HG03095 (cell line): Measurements from ENCODE around the gene FFAR3.
"Not testable (repeated sequence)": the region's sequence is repeated elsewhere in the genome, so short reads cannot be mapped to it uniquely, and the experiment has no call there.

Source experiments
- ATAC-seq: cut with Tn5 transposase; IDR thresholded peaks from one replicate; pipeline ENCODE4 v1.9.1; 2021; ENCODE audit warnings: moderate library complexity; ENCODE audit not compliant: unreplicated experiment

The FFAR3 gene

DNA sequence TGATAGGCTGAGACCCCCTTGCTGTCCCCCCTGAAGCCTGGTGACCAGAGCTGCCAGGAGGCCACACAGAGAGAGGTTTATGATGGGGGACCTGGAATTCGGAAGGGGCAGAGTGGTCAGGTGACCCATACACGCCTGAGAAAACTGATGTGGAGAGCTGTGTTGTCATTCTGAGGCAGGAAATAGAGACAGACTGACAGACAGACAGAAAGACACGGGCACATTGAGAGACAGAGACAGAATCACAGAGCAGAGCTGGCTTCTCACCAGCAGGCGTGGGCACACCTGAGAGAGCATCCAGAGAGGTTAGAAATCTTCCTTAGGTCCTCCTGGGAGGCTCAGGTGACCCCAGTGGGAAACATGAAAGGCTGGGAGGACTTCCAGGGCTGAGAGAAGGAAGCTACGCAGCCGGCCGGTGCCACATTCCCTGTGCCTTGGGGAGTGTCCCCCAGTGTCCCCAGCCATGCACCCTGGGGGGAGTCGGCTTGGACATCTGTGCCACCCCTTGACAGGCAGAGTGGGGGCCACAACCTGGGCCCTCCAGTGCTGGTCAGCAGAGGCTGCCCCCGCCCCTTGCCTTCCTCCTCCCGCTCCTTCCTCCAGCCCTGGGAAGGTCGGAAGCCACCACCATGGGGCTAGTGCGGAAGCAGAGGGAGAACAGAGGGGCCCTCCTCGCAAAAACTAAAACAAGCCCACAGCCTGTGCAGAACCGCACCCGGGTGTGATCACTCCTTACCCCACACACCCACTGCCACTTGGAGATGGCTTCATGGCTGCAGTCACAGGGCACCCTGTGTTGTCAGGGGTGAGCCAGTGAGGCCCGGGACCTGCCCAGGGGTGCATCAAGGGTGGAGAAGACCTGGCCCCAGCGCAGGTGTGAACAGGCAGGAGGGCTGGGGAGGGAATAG is 8.4 kb upstream of the FFAR3 start:
- no peak for ATAC-seq

DNA sequence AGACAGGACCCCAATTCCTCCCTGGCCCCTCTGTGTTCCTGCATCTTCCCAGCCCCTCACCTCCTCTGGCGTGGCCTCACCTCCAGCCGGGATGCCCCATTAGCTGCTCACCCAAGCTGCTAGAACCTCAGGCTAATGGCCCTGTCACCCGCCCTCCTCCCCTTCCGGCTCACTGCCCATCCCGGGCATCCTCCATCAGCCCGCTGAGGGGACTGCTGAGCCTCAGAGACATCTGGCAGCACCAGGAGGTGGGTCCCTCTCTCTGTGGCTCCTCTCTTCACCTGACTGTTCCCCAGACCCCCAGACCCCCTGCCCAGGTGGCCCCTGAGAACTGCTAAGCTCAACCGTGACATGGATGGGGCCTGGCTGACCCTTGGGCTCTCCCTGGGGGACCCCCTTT is 7.7 kb upstream of the FFAR3 start:
- ATAC-seq = no peak

DNA sequence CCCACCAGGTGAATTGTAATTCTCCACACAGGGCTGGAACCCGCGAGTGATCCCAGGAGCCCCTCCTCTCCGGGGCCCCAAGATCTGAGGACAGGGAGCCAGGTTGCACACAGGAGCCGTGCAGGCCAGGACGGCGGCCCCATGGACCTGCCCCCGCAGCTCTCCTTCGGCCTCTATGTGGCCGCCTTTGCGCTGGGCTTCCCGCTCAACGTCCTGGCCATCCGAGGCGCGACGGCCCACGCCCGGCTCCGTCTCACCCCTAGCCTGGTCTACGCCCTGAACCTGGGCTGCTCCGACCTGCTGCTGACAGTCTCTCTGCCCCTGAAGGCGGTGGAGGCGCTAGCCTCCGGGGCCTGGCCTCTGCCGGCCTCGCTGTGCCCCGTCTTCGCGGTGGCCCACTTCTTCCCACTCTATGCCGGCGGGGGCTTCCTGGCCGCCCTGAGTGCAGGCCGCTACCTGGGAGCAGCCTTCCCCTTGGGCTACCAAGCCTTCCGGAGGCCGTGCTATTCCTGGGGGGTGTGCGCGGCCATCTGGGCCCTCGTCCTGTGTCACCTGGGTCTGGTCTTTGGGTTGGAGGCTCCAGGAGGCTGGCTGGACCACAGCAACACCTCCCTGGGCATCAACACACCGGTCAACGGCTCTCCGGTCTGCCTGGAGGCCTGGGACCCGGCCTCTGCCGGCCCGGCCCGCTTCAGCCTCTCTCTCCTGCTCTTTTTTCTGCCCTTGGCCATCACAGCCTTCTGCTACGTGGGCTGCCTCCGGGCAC is 6.7 kb upstream of the FFAR3 start:
- no peak for ATAC-seq

DNA sequence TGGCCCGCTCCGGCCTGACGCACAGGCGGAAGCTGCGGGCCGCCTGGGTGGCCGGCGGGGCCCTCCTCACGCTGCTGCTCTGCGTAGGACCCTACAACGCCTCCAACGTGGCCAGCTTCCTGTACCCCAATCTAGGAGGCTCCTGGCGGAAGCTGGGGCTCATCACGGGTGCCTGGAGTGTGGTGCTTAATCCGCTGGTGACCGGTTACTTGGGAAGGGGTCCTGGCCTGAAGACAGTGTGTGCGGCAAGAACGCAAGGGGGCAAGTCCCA is 6.1 kb upstream of the FFAR3 start:
- no peak for ATAC-seq

DNA sequence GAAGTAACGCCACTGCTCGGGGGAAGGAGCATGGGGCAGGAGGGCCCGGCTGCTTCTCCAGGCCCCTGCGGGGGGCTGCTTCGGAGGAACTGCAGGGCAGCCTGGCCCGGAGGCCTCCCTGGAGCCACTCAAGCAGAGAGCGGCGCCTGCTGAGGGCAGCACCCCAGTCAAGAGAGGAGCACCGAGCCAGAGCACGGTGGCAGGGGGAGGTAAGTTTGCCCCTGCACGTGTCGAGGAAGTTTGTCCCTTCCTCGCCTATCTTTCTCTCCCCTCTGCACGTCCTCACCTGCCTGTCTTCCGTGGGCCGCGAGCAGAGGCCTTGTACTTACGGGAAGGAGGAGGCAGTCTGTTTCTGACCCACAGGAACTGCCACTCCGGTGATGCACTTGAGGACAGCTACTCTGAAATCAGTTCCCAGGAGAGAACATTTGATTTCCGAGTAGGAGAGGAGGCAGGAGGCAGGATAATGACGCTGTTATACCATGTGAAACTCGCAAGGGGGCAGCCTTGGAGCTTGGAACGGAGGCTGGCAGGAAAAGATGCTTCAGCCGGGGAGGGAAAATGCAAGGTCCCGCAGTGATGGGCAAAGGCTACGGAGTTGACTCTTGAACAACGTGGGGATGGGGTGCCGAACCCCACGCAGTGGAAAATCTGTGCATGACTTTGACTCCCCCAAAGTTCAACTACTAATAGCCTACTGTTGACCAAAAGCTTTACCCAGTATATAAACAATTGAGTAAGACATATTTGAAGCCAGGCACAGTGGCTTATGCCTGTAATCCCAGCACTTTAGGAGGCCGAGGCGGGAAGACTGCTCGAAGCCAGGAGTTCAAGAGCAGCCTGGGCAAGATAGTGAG is 5.6 kb upstream of the FFAR3 start:
- no peak for ATAC-seq

DNA sequence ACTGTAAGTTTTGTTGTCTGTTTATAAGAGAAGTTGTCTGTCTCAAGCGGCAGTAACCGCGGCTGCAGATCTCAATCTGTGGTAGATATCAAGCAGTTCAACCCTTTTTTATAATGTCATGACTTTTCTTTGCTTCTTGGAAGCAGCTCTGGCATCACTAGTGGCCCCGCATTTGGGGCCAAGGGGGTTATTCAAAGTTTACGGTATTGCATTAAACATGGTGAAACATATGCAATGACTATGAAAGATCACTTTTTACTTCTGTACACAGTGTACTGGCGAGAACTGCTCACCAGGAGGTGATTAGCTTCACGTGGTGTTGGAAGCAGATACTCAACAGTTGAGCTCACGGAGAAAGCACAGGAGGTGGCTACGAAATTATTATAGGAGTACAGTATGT is 4.6 kb upstream of the FFAR3 start:
- no peak for ATAC-seq

DNA sequence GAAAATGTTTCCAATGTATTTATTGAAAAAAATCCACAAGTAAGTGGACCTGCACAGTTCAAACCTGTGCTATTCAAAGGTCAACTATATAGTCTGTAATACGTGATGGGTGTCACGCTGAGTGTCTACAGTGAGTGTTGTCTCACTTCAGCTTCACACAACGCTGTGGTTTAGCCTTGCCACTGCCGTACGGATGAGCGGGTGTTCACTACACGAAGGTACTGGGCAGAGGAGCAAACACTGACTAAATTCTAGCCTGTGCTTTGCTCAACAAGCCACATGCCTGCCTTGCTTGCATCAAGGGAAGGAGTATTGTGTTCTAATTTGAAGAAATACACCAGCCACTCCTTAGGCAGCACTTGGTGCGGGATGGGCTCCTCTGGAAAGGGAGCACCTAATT is 3.4 kb upstream of the FFAR3 start:
- ATAC-seq = no peak

DNA sequence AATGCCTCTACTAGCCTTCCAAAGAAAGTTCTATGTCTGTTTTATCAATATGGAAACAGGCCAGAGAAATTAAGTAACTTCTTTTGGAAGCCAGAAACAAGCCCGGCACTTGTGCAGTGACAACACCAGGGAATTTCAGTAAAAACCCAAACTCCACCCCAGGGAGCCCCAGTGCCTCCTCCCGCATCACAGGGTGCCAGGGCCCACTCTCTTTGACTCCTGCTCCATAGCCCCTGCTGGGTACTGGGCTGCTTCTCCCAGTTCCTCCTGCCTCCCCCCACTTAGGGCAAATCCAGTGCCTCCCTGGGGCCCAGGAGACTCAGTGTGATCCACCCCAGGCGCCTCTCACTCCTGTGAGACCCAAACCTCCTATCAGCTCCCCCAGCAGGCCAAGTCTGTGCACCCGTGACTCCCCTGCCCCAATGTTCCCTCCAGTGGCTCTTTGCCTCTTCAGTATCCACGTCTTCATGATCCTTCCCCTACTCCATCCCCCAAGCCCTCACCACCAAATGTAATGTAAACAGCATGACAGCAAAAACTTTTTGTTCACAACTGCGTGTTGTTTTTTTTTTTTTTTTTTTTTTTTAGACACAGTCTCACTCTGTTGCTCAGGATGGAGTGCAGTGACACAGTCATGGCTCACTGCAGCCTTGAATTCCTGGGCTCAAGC is 2.3 kb upstream of the FFAR3 start:
- no peak for ATAC-seq

DNA sequence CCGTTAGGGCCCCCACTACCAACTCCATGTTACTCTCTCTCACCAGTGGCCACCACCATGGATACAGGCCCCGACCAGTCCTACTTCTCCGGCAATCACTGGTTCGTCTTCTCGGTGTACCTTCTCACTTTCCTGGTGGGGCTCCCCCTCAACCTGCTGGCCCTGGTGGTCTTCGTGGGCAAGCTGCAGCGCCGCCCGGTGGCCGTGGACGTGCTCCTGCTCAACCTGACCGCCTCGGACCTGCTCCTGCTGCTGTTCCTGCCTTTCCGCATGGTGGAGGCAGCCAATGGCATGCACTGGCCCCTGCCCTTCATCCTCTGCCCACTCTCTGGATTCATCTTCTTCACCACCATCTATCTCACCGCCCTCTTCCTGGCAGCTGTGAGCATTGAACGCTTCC is 574 bp downstream of the FFAR3 start:
- not testable (repeated sequence) for ATAC-seq

DNA sequence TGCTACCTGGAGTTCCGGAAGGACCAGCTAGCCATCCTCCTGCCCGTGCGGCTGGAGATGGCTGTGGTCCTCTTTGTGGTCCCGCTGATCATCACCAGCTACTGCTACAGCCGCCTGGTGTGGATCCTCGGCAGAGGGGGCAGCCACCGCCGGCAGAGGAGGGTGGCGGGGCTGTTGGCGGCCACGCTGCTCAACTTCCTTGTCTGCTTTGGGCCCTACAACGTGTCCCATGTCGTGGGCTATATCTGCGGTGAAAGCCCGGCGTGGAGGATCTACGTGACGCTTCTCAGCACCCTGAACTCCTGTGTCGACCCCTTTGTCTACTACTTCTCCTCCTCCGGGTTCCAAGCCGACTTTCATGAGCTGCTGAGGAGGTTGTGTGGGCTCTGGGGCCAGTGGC is 1.1 kb downstream of the FFAR3 start:
- ATAC-seq = not testable (repeated sequence)

DNA sequence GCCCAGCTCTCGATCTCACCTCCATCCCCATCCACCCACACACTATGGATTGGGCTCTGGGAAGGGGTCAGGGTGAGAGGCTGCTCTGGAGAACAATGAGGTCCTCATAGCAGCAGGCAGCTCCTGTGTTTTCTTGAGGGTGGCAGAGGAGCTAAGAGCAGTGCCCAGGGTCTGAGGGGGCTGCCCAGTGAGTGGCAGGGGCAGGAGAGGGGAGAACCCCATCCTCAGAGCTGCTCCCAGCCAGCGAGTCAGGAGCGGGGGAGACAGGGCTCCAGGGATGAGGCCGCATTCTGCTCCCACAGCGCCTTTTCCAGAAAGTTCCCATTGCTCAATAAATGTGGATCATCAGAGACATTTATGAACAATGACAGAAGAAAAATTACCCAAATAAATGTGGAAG is 1.8 kb downstream of the FFAR3 start:
- not testable (repeated sequence) for ATAC-seq

DNA sequence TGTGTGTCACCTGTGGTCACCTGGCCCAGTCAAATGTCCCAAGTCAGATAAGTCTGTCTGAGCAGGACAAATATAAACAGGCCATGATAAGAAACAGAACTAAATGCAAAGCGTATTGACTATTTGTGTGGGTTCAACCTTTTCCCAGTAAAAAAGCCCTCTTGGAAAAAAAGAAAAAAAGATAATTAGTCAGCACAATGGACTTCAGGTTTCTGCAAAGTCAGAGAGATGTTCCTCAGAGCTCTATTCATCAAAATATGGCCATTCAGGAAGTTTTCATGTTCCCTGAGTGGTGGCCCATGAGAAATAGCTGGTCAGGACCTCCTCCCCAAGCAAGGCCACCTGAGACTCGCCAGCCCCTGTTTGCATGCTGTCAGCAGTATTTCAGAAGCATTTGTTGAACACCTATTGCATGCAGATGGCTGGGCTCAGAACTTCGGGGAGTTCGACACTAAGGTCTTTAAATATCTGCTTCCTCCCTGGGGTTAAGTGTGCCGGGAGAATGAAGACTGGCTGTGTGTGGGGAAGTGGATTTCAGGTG is 2.7 kb downstream of the FFAR3 start:
- ATAC-seq = no peak

DNA sequence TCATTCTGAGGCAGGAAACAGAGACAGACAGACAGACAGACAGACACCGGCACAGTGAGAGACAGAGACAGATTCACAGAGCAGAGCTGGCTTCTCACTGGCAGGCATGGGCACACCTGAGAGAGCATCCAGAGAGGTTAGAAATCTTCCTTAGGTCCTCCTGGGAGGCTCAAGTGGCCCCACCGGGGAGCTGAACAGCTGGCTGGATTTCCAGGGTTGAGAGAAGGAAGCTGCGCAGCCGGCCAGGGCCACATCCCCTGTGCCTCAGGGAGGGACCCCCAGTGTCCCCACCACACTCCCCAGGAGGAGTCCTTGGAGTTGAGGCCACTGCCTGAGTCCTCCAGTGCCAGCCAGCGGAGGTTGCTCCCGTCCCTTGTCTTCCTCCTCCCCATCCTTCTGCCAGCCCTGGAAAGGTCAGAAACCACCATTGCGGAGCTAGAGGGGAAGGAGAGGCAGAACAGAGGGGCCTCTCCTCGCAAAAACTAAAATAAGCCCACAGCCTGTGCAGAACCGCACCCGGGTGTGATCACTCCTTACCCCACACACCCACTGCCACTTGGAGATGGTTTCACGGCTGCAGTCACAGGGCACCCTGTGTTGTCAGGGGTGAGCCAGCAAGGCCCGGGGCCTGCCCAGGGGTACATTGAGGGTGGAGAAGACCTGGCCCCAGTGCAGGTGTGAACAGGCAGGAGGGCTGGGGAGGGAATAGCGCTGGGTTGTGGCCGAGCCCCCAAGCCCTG is 4.2 kb downstream of the FFAR3 start:
- no peak for ATAC-seq

DNA sequence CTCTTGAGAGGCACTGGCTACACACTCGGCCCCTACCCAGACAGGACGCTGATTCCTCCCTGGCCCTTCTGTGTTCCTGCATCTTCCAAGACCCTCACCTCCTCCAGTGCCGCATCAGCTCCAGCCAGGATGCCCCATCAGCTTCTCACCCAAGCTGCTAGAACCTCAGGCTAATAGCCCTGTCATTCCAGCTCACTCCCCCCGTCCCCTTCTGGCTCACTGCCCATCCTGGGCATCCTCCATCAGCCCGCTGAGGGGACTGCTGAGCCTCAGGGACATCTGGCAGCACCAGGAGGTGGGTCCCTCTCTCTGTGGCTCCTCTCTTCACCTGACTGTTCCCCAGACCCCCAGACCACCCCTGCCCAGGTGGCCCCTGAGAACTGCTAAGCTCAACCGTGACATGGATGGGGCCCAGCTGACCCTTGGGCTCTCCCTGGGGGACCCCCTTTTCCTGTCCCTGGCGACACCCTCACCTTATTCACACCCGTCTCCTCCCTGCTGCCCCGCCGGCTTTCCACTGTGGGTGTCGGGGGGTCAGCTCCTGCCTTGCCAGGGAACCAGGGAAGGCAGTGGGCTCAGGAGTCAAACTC is 4.8 kb downstream of the FFAR3 start:
- no peak for ATAC-seq

DNA sequence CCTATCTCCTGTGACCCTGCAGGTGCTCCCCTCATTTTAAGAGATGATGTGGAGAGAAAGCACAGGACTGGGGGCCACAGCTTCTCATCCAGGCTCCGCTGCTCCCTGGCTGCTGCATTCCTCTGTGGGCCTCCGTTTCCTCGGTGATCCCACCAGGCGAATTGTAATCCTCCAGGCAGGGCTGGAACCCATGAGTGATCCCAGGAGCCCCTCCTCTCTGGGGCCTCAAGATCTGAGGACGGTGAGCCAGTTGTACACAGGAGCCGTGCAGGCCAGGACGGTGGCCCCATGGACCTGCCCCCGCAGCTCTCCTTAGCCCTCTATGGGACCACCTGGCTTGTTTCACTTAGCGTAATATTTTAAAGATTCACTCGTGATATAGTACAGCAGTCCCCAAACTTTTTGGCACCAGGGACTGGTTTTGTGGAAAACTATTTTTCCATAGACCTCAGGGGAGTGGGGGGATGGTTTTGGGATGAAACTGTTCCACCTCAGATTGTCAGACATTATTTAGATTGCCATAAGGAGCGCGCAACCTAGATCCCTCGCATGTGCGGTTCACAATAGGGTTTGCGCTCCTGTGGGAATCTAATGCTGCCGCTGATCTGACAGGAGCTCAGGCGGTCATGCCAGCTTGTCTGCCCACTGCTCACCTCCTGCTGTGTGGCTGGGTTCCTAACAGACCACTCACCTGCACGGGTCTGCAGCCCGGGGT is 5.6 kb downstream of the FFAR3 start:
- no peak for ATAC-seq

DNA sequence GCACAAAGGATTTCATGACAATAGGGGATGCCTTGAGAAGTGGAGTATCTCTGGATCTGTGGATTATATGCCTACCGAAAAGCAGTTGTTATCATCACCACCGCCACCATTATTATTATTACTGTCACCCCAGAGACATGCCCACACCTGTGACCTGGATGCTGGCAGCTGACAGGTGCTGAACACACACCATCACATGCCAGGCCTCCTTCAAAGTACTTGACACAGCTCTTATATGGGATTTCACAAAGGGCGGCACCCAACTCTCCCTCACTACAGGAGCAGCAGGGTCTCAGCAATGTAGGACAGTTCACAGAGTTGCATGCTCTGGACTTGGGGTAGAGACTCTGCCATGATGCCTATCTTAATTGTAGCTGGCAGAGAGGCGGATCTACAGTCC is 7.0 kb downstream of the FFAR3 start:
- ATAC-seq = no peak

DNA sequence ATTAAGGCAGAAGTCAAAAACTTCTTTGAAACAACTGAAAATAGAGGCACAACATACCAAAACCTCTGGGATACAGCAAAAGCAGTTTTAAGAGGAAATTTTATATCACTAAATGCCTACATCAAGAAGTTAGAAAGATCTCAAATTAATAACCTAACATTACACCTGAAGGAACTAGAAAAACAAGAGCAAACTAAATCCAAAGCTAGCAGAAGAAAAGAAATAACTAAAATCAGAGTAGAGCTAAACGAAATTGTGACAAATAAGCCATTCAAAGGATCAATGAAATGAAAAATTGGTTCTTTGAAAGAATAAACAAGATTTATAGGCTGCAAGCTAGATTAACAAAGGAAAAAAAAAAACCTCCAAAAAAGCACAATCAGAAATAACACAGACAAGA is 10.1 kb downstream of the FFAR3 start:
- no peak for ATAC-seq

DNA sequence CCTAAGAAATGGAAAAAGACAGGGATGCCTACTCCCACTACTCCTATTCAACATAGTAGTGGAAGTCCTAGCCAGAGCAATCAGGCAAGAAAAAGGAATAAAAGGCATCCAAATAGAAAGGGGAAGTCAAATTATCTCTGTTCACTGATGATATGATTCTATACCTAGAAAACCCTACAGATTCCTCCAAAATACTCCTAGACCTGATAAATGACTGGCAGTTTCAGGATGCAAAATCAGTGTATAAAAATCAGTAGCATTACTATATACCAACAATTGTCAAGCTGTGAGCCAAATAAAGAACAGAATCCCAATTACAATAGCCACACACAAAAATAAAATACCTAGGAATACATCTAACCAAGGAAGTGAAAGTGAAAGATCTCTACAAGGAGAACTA is 11.3 kb downstream of the FFAR3 start:
- ATAC-seq = no peak

DNA sequence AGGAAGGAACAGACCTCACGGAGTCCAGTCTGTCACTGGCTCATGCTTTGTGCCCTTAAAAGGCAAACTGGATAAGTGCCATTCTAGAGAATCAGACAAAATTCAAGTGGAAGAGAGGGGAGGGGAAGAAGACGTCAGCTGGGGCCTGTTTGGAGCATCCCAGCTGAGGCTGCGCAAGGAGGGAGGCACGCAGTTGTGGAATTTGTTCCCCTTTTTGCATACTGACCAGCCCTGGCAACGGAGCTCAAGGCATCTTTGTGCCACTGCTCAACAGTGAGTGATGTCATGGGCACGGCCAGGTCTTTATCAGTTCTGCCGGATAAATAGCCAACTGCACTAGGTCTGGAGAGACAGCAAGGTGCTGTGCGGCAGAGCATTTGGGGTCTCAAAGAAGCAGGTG is 12.5 kb downstream of the FFAR3 start, which contains the start of gene GPR42:
Gene GPR42, plus strand, starts transcription at position 347 of the 400 bp plus-strand sequence. CDS start 292 bp downstream, outside the sequence.
- no peak for ATAC-seq
